Mononuclear cell (primary cell): ENCODE measurements around the gene GPR157. TPM values are rescaled to one million over a fixed set of nuclear protein-coding genes. Genes with fewer than 3 reads are reported as not detected.

ENCODE experiments used
- H3K27me3 ChIP-seq: 2 replicates; pipeline ENCODE4 v1.6.0; 2011; ENCODE audit warnings: low read length, control low read depth; ENCODE audit not compliant: insufficient read depth
- H3K4me1 ChIP-seq: 2 replicates; pipeline ENCODE4 v1.5.1; 2011; ENCODE audit warnings: mild to moderate bottlenecking, low read length, control low read depth; ENCODE audit not compliant: insufficient read depth
- H3K4me3 ChIP-seq: 2 replicates; pipeline ENCODE4 v1.5.1; 2011; ENCODE audit warnings: mild to moderate bottlenecking, low read length, moderate library complexity
- H3K9me3 ChIP-seq: 2 replicates; pipeline ENCODE4 v1.5.1; 2011; ENCODE audit warnings: low read depth, mild to moderate bottlenecking, control low read depth, low read length
- total RNA-seq: library from RNA; depleted of rRNA; stranded (reverse); fragments of >200 nt; gene quantifications from one replicate; pipeline ENCODE4 v1.2.3, GENCODE V29; 2012

Gene GPR157
- total RNA-seq, 1 donor, result 2.0 TPM

- Histone ChIP-seq H3K9me3 (no peaks in the 10 kb centered on the region), H3K4me3 (no peak overlapping the region), H3K4me1 (peaks cover 8% of the 10 kb centered on the region), H3K27me3 (no peaks in the 10 kb centered on the region)
Measured at GRCh38 chr1:9058465-9058864, 70.4 kb downstream of the GPR157 start.

- no peaks in the 10 kb centered on the region for H3K27me3 ChIP-seq
- H3K4me3 ChIP-seq, result no peak overlapping the region
- H3K9me3 ChIP-seq, result no peaks in the 10 kb centered on the region
- H3K4me1 ChIP-seq, result peaks cover 8% of the 10 kb centered on the region
Measured at GRCh38 chr1:9057851-9058250, 71.1 kb downstream of the GPR157 start.

- H3K27me3 ChIP-seq, result no peaks in the 10 kb centered on the region
- no peaks in the 10 kb centered on the region for H3K4me1 ChIP-seq
- H3K4me3 ChIP-seq, result no peak overlapping the region
- no peaks in the 10 kb centered on the region for H3K9me3 ChIP-seq
Measured at GRCh38 chr1:9052272-9053049, 76.4 kb downstream of the GPR157 start.

- H3K4me1 ChIP-seq, result no peaks in the 10 kb centered on the region
- no peak overlapping the region for H3K4me3 ChIP-seq
- no peaks in the 10 kb centered on the region for H3K9me3 ChIP-seq
- H3K27me3 ChIP-seq, result no peaks in the 10 kb centered on the region
Measured at GRCh38 chr1:9051379-9051778, 77.5 kb downstream of the GPR157 start.

GRCh38 chr1:9050803-9051202, 78.1 kb downstream of the GPR157 start:
- no peak overlapping the region for H3K4me3 ChIP-seq
- H3K9me3 ChIP-seq, result no peaks in the 10 kb centered on the region
- no peaks in the 10 kb centered on the region for H3K27me3 ChIP-seq
- H3K4me1 ChIP-seq, result no peaks in the 10 kb centered on the region

Other genes with a start within 250 kb of the GPR157 start
- gene CA6, start 183.2 kb downstream of the GPR157 start, total RNA-seq, result 0.63 TPM
- not detected for gene SLC2A7, start 102.7 kb downstream of the GPR157 start, total RNA-seq
- 0.73 TPM for gene SLC2A5, start 59.5 kb downstream of the GPR157 start, total RNA-seq
- 10.5 TPM for gene H6PD, start 105.7 kb upstream of the GPR157 start, total RNA-seq
- 0.94 TPM for gene SPSB1, start 163.8 kb upstream of the GPR157 start, total RNA-seq